ENCODE results near the gene PRR15L. TPM values are rescaled to one million over a fixed set of nuclear protein-coding genes. Genes with fewer than 3 reads are reported as not detected.
"Not testable (repeated sequence)": the region's sequence is repeated elsewhere in the genome, so short reads cannot be mapped to it uniquely, and the experiment has no call there.

Gene PRR15L
- total and polyA plus RNA-seq, 2 donors = 1.2 to 3.4 TPM

DNA sequence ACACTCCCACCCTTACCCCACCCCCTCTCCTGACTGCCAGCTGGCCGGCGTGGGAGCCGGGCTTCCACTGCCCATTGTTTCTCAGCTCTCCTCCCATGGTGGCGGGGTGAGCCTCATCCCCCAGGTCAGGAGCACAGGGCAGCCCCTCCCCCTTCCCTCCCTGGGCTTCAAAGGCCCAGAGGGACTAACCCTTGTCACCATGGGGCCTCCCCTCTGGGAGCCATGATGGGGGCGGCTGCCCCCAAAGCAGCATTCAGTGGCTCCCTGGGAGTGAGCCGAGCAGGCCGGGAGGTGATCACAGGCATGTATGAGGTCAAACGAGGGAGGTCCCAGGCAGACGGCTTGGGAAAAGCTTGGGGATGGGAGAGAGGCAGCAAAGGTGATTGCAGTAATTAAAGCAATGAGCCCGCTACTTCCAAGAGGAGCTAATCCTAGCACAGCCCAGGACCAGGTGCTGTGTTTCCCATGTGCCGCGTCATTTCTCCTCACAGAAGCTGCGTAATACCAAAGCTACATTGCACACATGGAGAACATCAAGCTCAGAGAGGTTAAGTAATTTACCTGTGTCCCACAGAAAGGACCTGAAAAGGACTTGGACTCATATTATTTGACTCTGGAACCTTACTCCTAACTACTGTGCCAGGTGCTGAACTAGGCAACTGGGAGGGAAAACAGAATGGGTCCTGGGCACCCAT, 37.7 kb upstream of the PRR15L start:
- Histone ChIP-seq H3K36me3 (ENCODE audit: insufficient read depth) (no peaks in the 10 kb centered on the region), H3K27ac (ENCODE audit: low read depth) (no peak overlapping the region), H3K4me3 (ENCODE audit: low read depth, low read length) (no peak overlapping the region), H3K4me1 (ENCODE audit: insufficient read depth) (no peaks in the 10 kb centered on the region)
- 70% methylated on average over 13 of the region's 13 CpGs for WGBS
- no peak for DNase-seq (ENCODE audit: extremely low spot score)

- WGBS = 89% methylated on average over 4 of the region's 4 CpGs
- no peak for DNase-seq (ENCODE audit: extremely low spot score)
These were observed 37.0 kb upstream of the PRR15L start for GRCh38 chr17:47994724-47995123.

DNA sequence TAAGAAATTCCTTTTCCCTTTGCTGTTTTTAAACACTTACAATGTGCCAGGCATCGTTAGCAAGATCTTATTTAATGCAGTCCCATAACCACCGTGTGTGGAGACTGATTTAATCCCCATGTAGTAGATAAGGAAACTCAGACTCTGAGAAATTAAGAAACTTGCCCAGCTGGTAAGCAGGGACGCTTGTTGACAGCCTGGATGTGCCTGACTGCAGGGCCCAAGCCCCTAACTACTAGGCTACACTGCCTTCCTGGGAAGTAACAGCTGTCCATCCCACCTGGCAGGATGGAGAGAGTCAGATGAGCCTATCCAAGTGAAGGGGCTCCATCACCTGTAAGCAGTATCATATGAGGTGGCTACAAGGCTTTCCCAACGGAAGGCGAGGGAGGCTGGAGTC, 36.3 kb upstream of the PRR15L start:
- DNase-seq (ENCODE audit: extremely low spot score) = no peak
- Histone ChIP-seq H3K4me3 (ENCODE audit: low read depth, low read length) (no peak overlapping the region), H3K4me1 (ENCODE audit: insufficient read depth) (no peaks in the 10 kb centered on the region), H3K27ac (ENCODE audit: low read depth) (no peak overlapping the region), H3K36me3 (ENCODE audit: insufficient read depth) (no peaks in the 10 kb centered on the region)
- 77% methylated on average over 5 of the region's 5 CpGs for WGBS

More at GRCh38 chr17:47994724-47995123, 37.0 kb upstream of the PRR15L start:
- H3K4me1 ChIP-seq (ENCODE audit: insufficient read depth) = no peaks in the 10 kb centered on the region
- H3K27ac ChIP-seq (ENCODE audit: low read depth) = no peak overlapping the region
- no peak overlapping the region for H3K4me3 ChIP-seq (ENCODE audit: low read depth, low read length)
- H3K36me3 ChIP-seq (ENCODE audit: insufficient read depth) = no peaks in the 10 kb centered on the region

- no peaks in the 10 kb centered on the region for H3K36me3 ChIP-seq (ENCODE audit: insufficient read depth)
- no peak overlapping the region for H3K4me3 ChIP-seq (ENCODE audit: low read depth, low read length)
- 65% methylated on average over 9 of the region's 9 CpGs for WGBS
- H3K27ac ChIP-seq (ENCODE audit: low read depth) = no peak overlapping the region
- H3K4me1 ChIP-seq (ENCODE audit: insufficient read depth) = no peaks in the 10 kb centered on the region
- no peak for DNase-seq (ENCODE audit: extremely low spot score)
These were observed 35.4 kb upstream of the PRR15L start for GRCh38 chr17:47993031-47993564.

DNA sequence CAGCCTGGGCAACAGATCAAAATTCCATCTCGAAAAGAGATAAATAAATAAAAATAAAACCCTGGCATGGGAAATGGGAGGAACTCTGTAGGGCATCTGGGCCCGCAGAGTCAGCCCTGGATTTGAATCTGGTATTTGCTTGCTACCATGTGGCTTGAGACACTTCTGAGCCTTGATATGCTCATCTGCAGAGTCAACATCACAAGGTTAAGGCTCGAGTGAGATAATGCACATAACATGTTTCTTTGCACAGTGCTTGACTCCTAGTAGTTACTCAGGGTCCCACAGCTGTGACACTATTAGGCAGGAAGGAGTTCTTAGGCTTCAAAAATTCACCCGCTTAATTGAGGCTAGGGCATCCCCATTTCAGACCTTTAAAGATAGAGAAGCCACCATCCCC, 34.5 kb upstream of the PRR15L start:
- no peak for DNase-seq (ENCODE audit: extremely low spot score)
- WGBS = 65% methylated on average over 4 of the region's 4 CpGs
- H3K4me1 ChIP-seq (ENCODE audit: insufficient read depth) = no peaks in the 10 kb centered on the region
- H3K27ac ChIP-seq (ENCODE audit: low read depth) = no peak overlapping the region
- H3K36me3 ChIP-seq (ENCODE audit: insufficient read depth) = no peaks in the 10 kb centered on the region
- H3K4me3 ChIP-seq (ENCODE audit: low read depth, low read length) = no peak overlapping the region

DNA sequence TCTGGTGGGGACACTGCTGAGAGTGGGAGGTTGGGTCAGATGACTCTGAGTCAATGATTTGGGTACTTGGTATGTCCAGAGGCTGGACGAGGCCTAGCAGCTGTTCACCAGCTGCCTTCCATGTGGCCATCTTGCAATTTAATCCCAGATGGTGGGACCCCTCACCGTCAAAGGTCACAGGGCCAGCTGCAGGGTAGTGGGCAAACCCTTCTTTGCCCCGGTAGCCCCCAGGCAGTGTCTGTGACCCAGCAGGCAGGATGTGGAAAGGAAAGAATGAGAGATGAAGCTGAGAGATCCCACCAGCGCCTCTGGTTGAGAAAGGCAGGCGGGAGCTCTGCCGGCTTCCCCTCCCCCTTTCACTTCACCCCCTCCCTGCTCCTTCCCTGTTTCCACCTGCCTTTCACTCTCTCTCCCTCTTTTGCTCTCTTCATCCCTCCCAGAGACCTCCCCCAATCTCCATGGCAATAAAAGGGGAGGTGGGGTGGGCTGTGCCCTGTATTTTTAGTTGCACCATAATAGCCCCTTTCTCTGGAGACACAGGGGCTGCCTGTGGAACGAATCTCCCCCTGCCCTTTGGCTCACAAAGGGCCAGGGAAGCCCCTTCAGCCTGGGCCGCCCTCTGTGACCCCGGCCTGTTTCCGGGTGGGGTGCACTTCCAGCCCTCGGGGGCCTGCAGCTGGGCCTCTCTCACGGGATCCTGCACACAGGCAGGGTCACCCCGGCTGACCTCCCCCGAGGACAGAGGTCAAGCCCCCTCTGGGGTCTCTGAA, 33.5 kb upstream of the PRR15L start:
- no peak overlapping the region for H3K27ac ChIP-seq (ENCODE audit: low read depth)
- DNase-seq (ENCODE audit: extremely low spot score) = no peak
- 54% methylated on average over 14 of the region's 14 CpGs for WGBS
- H3K4me3 ChIP-seq (ENCODE audit: low read depth, low read length) = no peak overlapping the region
- no peaks in the 10 kb centered on the region for H3K4me1 ChIP-seq (ENCODE audit: insufficient read depth)
- no peaks in the 10 kb centered on the region for H3K36me3 ChIP-seq (ENCODE audit: insufficient read depth)

- no peak for DNase-seq (ENCODE audit: extremely low spot score)
- 88% methylated on average over 1 of the region's 1 CpG for WGBS
- Histone ChIP-seq H3K27ac (ENCODE audit: low read depth) (no peak overlapping the region), H3K4me3 (ENCODE audit: low read depth, low read length) (no peak overlapping the region), H3K4me1 (ENCODE audit: insufficient read depth) (no peaks in the 10 kb centered on the region), H3K36me3 (ENCODE audit: insufficient read depth) (no peaks in the 10 kb centered on the region)
These were observed 32.0 kb upstream of the PRR15L start for GRCh38 chr17:47989700-47990099.

DNA sequence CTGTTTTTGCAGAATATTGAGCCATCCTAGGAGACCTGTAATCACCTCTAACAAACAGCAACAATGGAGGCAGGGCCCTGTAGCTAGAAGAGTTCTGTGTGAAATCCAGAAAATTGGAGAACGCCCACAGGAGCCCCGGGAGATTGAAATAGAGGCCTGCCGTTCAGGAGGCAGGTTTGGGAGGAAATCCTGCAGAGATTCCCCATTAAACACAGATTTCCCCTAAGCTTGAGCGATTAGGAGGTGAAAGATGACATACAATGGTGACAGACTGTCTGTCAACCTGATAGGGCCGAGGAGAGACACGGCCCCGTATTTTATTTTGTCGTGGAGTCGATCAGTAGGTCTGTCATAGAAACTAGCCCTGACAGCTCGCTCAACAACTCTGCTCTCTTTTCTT, 31.5 kb upstream of the PRR15L start:
- Histone ChIP-seq H3K27ac (ENCODE audit: low read depth) (no peak overlapping the region), H3K4me1 (ENCODE audit: insufficient read depth) (no peaks in the 10 kb centered on the region), H3K36me3 (ENCODE audit: insufficient read depth) (no peaks in the 10 kb centered on the region), H3K4me3 (ENCODE audit: low read depth, low read length) (no peak overlapping the region)
- WGBS = 71% methylated on average over 10 of the region's 10 CpGs
- DNase-seq (ENCODE audit: extremely low spot score) = no peak

GRCh38 chr17:47988445-47988844, 30.8 kb upstream of the PRR15L start:
- H3K27ac ChIP-seq (ENCODE audit: low read depth); DNase-seq (ENCODE audit: extremely low spot score); H3K4me3 ChIP-seq (ENCODE audit: low read depth, low read length); H3K4me1 ChIP-seq (ENCODE audit: insufficient read depth); H3K36me3 ChIP-seq (ENCODE audit: insufficient read depth): not testable (repeated sequence)
- 92% methylated on average over 1 of the region's 1 CpG for WGBS

DNA sequence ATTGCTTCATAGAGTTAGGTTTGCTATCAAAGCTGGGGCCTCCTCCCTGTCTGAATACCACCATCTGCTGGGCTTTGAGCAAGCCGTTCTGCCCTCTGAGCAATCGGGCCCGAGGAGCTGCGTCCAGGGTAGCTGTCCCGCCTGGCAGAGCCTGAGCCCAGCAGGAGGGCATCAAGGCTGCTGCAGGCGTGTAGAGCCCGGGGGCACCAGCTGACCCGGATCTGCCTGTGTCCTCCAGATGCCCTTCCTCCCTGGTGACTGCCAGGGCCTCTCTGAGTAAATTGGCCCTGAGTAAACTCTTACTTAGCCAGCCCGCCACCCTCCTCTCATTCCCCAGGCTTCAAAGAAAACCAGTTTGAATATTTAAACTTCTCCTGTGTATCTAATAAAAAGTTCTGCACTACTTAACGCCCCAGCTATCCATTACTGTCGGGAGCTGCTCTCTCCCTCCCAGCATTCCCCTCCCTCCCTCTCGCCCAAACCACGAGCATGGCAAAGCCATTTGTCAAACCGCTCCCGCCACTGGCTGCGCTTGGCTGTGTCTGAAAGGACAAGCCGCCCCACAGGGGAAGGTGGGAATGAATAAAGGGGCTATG, 29.7 kb upstream of the PRR15L start:
- Histone ChIP-seq H3K4me3 (ENCODE audit: low read depth, low read length) (no peak overlapping the region), H3K27ac (ENCODE audit: low read depth) (no peak overlapping the region), H3K4me1 (ENCODE audit: insufficient read depth) (no peaks in the 10 kb centered on the region), H3K36me3 (ENCODE audit: insufficient read depth) (peaks cover under 1% of the 10 kb centered on the region)
- no peak for DNase-seq (ENCODE audit: extremely low spot score)
- 28% methylated on average over 17 of the region's 17 CpGs for WGBS

- 75% methylated on average over 5 of the region's 5 CpGs for WGBS
- DNase-seq (ENCODE audit: extremely low spot score) = no peak
These were observed 28.8 kb upstream of the PRR15L start for GRCh38 chr17:47986520-47986919.

DNA sequence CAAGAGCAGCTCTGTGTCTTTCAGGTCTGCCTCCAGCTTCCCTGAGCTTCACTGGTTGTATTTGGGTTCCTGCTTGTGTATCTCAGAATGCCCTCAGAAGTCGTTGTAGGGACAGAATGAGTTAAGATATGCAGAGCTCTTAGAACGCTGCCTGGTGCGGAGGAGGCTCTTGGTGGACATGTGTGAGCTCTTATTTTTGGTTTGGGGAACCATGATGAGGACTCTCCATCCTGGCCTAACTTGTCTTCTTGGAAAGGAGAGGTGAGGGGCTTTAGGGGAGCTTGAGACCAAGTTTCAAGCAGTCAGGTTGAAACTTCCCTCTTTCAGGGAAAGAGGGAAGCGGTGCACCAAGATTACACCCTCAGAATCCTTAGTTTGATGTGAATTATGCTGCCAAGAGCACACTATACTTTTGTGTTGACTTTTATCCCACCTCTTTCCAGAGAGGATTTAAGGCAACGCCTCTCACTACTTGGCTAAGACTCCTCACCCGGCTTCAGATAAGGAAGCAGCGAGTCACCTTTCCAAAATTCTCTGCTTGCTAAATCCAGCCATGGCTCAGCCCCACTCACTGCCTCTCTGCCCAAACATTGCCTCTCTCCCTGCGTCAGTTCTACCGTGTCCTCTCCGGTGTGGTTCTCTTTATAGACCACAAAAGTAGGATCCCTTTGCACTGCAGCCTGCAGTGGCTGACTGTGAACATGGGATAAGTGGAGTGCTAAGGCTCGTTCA, 26.0 kb upstream of the PRR15L start:
- DNase-seq (ENCODE audit: extremely low spot score) = no peak
- WGBS = 49% methylated on average over 11 of the region's 11 CpGs
- no peak overlapping the region for H3K27ac ChIP-seq (ENCODE audit: low read depth)
- no peak overlapping the region for H3K4me3 ChIP-seq (ENCODE audit: low read depth, low read length)
- peaks cover 8% of the 10 kb centered on the region for H3K36me3 ChIP-seq (ENCODE audit: insufficient read depth)
- no peaks in the 10 kb centered on the region for H3K4me1 ChIP-seq (ENCODE audit: insufficient read depth)

More at GRCh38 chr17:47986520-47986919, 28.8 kb upstream of the PRR15L start:
- H3K36me3 ChIP-seq (ENCODE audit: insufficient read depth) = peaks cover 2% of the 10 kb centered on the region
- H3K27ac ChIP-seq (ENCODE audit: low read depth) = no peak overlapping the region
- no peaks in the 10 kb centered on the region for H3K4me1 ChIP-seq (ENCODE audit: insufficient read depth)
- H3K4me3 ChIP-seq (ENCODE audit: low read depth, low read length) = no peak overlapping the region

GRCh38 chr17:47982645-47983390, 25.1 kb upstream of the PRR15L start:
- DNase-seq (ENCODE audit: extremely low spot score) = no peak
- Histone ChIP-seq H3K27ac (ENCODE audit: low read depth) (no peak overlapping the region), H3K4me1 (ENCODE audit: insufficient read depth) (no peaks in the 10 kb centered on the region), H3K4me3 (ENCODE audit: low read depth, low read length) (no peak overlapping the region), H3K36me3 (ENCODE audit: insufficient read depth) (peaks cover 8% of the 10 kb centered on the region)
- 84% methylated on average over 9 of the region's 9 CpGs for WGBS
